SK-N-SH (cell line): Measurements from ENCODE around the gene TCF12.

ENCODE experiments used
- EZH2phosphoT487 ChIP-seq: fragments of 200-600 bp; sonication (generic); IDR thresholded peaks from 2 replicates; pipeline ENCODE4 v1.6.1; 2017; ENCODE audit warnings: low read depth, mixed run types, mild to moderate bottlenecking, antibody characterized with exemption, moderate library complexity, borderline replicate concordance
- GABPA ChIP-seq: IDR thresholded peaks from 2 replicates; pipeline ENCODE4 v1.4.0; 2012; ENCODE audit warnings: low read depth, mild to moderate bottlenecking
- TF ChIP-seq, protein P1 (sequence below): fragments of 200-600 bp; sonication (generic); IDR thresholded peaks from 2 replicates; pipeline ENCODE4 v1.6.1; 2017; ENCODE audit warnings: antibody characterized with exemption, mild to moderate bottlenecking, moderate library complexity
- TF ChIP-seq, protein P2 (sequence below): IDR thresholded peaks from 2 replicates; pipeline ENCODE4 v1.6.1; 2012; ENCODE audit warnings: mild to moderate bottlenecking, low read depth, low read length, moderate library complexity

DNA sequence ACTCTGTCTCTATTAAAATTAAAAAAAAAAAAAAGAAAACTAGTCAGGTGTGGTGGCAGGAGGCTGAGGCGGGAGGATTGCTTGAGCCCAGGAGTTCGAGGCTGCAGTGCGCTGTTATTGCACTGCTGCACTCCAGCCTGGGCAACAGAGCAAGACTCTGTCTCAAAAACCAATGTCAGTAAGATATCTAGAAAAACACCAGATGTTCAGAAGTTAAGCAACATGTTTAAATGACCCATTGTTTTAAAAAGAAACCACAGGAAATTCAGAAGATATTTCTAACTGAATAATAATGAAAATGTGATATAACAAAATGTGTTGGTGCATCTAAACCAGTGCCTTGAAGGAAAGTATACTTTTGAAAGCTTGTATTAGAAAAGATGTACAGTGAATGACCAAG lies 254.5 kb downstream of the TCF12 start:
- TF ChIP-seq GABPA (no peak), EZH2phosphoT487 (no peak)
- TF ChIP-seq, protein P1, sequence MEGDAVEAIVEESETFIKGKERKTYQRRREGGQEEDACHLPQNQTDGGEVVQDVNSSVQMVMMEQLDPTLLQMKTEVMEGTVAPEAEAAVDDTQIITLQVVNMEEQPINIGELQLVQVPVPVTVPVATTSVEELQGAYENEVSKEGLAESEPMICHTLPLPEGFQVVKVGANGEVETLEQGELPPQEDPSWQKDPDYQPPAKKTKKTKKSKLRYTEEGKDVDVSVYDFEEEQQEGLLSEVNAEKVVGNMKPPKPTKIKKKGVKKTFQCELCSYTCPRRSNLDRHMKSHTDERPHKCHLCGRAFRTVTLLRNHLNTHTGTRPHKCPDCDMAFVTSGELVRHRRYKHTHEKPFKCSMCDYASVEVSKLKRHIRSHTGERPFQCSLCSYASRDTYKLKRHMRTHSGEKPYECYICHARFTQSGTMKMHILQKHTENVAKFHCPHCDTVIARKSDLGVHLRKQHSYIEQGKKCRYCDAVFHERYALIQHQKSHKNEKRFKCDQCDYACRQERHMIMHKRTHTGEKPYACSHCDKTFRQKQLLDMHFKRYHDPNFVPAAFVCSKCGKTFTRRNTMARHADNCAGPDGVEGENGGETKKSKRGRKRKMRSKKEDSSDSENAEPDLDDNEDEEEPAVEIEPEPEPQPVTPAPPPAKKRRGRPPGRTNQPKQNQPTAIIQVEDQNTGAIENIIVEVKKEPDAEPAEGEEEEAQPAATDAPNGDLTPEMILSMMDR: no peak
- TF ChIP-seq, protein P2, sequence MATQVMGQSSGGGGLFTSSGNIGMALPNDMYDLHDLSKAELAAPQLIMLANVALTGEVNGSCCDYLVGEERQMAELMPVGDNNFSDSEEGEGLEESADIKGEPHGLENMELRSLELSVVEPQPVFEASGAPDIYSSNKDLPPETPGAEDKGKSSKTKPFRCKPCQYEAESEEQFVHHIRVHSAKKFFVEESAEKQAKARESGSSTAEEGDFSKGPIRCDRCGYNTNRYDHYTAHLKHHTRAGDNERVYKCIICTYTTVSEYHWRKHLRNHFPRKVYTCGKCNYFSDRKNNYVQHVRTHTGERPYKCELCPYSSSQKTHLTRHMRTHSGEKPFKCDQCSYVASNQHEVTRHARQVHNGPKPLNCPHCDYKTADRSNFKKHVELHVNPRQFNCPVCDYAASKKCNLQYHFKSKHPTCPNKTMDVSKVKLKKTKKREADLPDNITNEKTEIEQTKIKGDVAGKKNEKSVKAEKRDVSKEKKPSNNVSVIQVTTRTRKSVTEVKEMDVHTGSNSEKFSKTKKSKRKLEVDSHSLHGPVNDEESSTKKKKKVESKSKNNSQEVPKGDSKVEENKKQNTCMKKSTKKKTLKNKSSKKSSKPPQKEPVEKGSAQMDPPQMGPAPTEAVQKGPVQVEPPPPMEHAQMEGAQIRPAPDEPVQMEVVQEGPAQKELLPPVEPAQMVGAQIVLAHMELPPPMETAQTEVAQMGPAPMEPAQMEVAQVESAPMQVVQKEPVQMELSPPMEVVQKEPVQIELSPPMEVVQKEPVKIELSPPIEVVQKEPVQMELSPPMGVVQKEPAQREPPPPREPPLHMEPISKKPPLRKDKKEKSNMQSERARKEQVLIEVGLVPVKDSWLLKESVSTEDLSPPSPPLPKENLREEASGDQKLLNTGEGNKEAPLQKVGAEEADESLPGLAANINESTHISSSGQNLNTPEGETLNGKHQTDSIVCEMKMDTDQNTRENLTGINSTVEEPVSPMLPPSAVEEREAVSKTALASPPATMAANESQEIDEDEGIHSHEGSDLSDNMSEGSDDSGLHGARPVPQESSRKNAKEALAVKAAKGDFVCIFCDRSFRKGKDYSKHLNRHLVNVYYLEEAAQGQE: no peak
